BE2C (cell line): Measurements from ENCODE around the gene TCF15.

ENCODE experiments used
- DNase-seq: peaks from one replicate; pipeline ENCODE4 v3.0.0-alpha.2; 2020
- H3K27me3 ChIP-seq: fragments of 250-450 bp; sonication (Bioruptor Pico); 2 replicates; pipeline ENCODE4 v1.5.1; 2020; ENCODE audit warnings: mild to moderate bottlenecking
- H3K36me3 ChIP-seq: fragments of 250-450 bp; sonication (Bioruptor Pico); 2 replicates; pipeline ENCODE4 v1.5.1; 2020; ENCODE audit warnings: mild to moderate bottlenecking
- H3K4me1 ChIP-seq: fragments of 250-450 bp; sonication (Bioruptor Pico); 2 replicates; pipeline ENCODE4 v1.5.1; 2020
- H3K4me3 ChIP-seq: 2 replicates; pipeline ENCODE4 v1.5.1; 2011; ENCODE audit warnings: low read depth, low read length
- H3K9me3 ChIP-seq: fragments of 250-450 bp; sonication (Bioruptor Pico); 2 replicates; pipeline ENCODE4 v1.5.1; 2020
- TF ChIP-seq, protein P1 (sequence below): IDR thresholded peaks from 2 replicates; pipeline ENCODE4 v1.5.1; 2012; ENCODE audit warnings: mild to moderate bottlenecking, low read depth, low read length

The TCF15 gene

GRCh38 chr20:592506-592905 is 17.6 kb downstream of the TCF15 start:
- Histone ChIP-seq H3K9me3 (no peaks in the 10 kb centered on the region), H3K4me3 (no peak overlapping the region), H3K27me3 (no peaks in the 10 kb centered on the region), H3K36me3 (no peaks in the 10 kb centered on the region), H3K4me1 (no peaks in the 10 kb centered on the region)
- TF ChIP-seq, protein P1, sequence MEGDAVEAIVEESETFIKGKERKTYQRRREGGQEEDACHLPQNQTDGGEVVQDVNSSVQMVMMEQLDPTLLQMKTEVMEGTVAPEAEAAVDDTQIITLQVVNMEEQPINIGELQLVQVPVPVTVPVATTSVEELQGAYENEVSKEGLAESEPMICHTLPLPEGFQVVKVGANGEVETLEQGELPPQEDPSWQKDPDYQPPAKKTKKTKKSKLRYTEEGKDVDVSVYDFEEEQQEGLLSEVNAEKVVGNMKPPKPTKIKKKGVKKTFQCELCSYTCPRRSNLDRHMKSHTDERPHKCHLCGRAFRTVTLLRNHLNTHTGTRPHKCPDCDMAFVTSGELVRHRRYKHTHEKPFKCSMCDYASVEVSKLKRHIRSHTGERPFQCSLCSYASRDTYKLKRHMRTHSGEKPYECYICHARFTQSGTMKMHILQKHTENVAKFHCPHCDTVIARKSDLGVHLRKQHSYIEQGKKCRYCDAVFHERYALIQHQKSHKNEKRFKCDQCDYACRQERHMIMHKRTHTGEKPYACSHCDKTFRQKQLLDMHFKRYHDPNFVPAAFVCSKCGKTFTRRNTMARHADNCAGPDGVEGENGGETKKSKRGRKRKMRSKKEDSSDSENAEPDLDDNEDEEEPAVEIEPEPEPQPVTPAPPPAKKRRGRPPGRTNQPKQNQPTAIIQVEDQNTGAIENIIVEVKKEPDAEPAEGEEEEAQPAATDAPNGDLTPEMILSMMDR: no peak
- no peak for DNase-seq

- TF ChIP-seq, protein P1: no peak
- Histone ChIP-seq H3K9me3 (no peaks in the 10 kb centered on the region), H3K4me1 (no peaks in the 10 kb centered on the region), H3K36me3 (no peaks in the 10 kb centered on the region), H3K4me3 (no peak overlapping the region), H3K27me3 (no peaks in the 10 kb centered on the region)
- DNase-seq: no peak
Measured at GRCh38 chr20:591941-592340, 18.2 kb downstream of the TCF15 start.

DNA sequence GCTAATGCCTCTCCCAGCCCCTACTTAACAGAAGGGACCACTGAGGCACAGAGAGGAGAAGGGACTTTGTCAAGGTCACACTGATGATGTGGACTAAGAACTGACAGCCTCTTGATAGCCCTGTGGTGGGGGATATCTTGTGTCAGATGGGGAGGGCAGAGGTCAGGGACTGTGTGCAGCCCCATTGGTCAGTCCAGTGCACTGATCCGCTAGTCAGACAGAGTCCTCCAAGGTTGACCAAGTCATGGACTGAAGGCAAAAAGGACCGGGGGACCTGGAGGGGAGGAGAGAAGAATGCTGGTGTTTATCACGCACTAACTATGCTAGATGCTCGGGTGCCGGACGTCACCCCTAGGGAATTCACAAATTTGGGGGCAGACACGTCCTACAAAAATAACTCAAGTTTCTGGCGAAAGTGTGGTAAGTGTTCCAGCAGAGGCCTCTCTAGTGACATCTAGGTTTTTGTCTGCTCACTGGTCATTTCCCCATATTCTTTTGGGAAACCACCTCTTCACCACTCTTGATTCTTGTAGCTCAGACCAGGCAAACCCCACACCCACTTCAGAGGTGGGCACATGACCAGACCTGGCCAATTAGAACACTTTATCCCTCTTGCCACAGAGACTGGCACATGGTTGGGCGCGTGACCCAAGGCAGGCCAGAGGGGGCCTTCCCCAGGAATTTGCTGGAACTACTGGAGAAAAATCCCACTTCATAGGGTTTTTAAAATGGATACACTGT is 21.0 kb downstream of the TCF15 start:
- no peaks in the 10 kb centered on the region for H3K9me3 ChIP-seq
- TF ChIP-seq, protein P1: no peak
- H3K4me3 ChIP-seq: no peak overlapping the region
- H3K4me1 ChIP-seq: no peaks in the 10 kb centered on the region
- no peaks in the 10 kb centered on the region for H3K27me3 ChIP-seq
- no peaks in the 10 kb centered on the region for H3K36me3 ChIP-seq
- DNase-seq: no peak

DNA sequence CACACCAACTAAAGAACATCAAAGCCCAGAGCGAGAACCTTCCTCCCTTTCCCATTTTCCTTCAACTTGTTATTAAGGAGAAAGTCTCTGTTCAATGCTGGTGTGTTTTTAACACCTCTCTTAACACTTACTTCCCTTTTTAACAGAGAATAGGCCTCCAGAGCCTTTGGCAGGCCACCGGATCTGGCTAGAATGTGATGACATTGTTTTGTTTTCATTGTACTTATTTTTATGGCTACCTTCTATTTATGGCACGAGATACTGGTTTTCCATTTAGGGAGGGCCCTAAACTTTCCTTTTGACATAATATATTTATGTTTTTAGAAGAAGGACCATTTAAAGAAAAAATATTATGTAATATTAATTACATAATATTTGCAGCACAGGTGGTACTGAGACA is 21.6 kb downstream of the TCF15 start:
- Histone ChIP-seq H3K36me3 (no peaks in the 10 kb centered on the region), H3K4me1 (no peaks in the 10 kb centered on the region), H3K4me3 (no peak overlapping the region), H3K9me3 (no peaks in the 10 kb centered on the region), H3K27me3 (no peaks in the 10 kb centered on the region)
- DNase-seq: no peak
- TF ChIP-seq, protein P1: no peak

DNA sequence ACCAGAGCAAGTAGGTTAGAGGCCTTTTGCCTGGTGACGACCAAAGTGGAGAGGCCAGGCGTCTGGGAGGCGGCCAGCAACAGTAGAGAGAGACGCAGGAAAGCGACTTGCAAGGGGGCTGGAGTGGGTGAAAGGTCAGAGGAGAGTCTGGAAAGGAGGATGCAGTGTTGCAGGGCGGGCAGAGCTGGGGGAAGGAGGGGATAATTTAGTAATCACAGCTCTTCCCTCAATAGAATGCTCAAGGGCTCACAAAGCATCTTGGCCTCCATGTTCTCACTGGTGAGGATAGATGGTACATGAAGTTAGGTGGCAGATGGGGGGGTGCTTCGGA is 25.2 kb downstream of the TCF15 start:
- H3K27me3 ChIP-seq: no peaks in the 10 kb centered on the region

More for the DNA sequence above, 25.2 kb downstream of the TCF15 start:
- no peaks in the 10 kb centered on the region for H3K9me3 ChIP-seq
- DNase-seq: no peak
- TF ChIP-seq, protein P1: no peak
- no peaks in the 10 kb centered on the region for H3K4me1 ChIP-seq
- H3K36me3 ChIP-seq: no peaks in the 10 kb centered on the region
- H3K4me3 ChIP-seq: no peak overlapping the region
